Prostate gland (tissue), 2 donors: Measurements from ENCODE around the gene XXYLT1. TPM values are rescaled to one million over a fixed set of nuclear protein-coding genes. Genes with fewer than 3 reads are reported as not detected.

ENCODE experiments used
- DNase-seq: peaks from one replicate; pipeline ENCODE4 v3.0.0-alpha.2; 2019; ENCODE audit warnings: low spot score
- H3K27ac ChIP-seq, 2 donors: fragments of 200-600 bp; sonication (generic); 2 replicates each; pipeline ENCODE4 v1.5.1; 2017 to 2019
- H3K27me3 ChIP-seq: fragments of 200-600 bp; sonication (generic); replicated peaks from 2 replicates; pipeline ENCODE4 v1.5.1; 2019; ENCODE audit not compliant: insufficient read depth
- H3K36me3 ChIP-seq, 2 donors: fragments of 200-600 bp; sonication (generic); 1 replicate in 1 of 2; 2 replicates in 1 of 2; pipeline versions ENCODE4 v1.5.1 to v1.8.1; 2017 to 2019
- H3K4me1 ChIP-seq: fragments of 200-600 bp; sonication (generic); replicated peaks from 2 replicates; pipeline ENCODE4 v1.5.1; 2019
- H3K4me3 ChIP-seq, 2 donors: fragments of 200-600 bp; sonication (generic); 2 replicates each; pipeline ENCODE4 v1.5.1; 2017 to 2019
- H3K9me3 ChIP-seq: fragments of 200-600 bp; sonication (generic); 2 replicates; pipeline ENCODE4 v1.5.1; 2017
- CTCF ChIP-seq, 4 experiments: fragments of 200-600 bp in 2 of 4; fragments of 450-650 bp in 2 of 4; sonication (generic) in 2 of 4; IDR thresholded peaks; 1 replicate in 3 of 4; 2 replicates in 1 of 4; pipeline ENCODE4 v1.5.1; 2016 to 2019; ENCODE audit warnings: antibody characterized with exemption in 4 of 4, mild to moderate bottlenecking in 2 of 4, moderate library complexity in 2 of 4
- POLR2A ChIP-seq: fragments of 450-650 bp; IDR thresholded peaks from one replicate; pipeline ENCODE4 v1.6.1; 2016; ENCODE audit warnings: antibody characterized with exemption, mild to moderate bottlenecking
- POLR2AphosphoS5 ChIP-seq: sonication (generic); formaldehyde crosslinking; IDR thresholded peaks from one replicate; pipeline ENCODE4 v1.6.1; 2017; ENCODE audit warnings: antibody characterized with exemption
- WGBS: methylation state at CpG from one replicate; pipeline ENCODE4 v1.1.5; 2018; 5-methylcytosine and 5-hydroxymethylcytosine counted together
- intact Hi-C: fragments of 100-400 bp; cut with DNase I; formaldehyde crosslinking; loops from one replicate; pipeline ENCODE4 v1.14.2; 2022
- total RNA-seq, 2 donors: library from RNA; depleted of rRNA; stranded (reverse); fragments of >200 nt; gene quantifications; one replicate each; pipeline ENCODE4 v1.1.0, GENCODE V29; 2016

The XXYLT1 gene
- total RNA-seq, 2 donors from 2014 or later, result 14.9 to 22.7 TPM

GRCh38 chr3:195025884-195026200 is 245.1 kb downstream of the XXYLT1 start:
- no peaks in the 10 kb centered on the region for H3K36me3 ChIP-seq
- WGBS, result 49% methylated on average over 4 of the region's 4 CpGs
- DNase-seq, result no peak

GRCh38 chr3:195025056-195025883 is 245.7 kb downstream of the XXYLT1 start:
- no peak overlapping the region for H3K27ac ChIP-seq
- no peaks in the 10 kb centered on the region for H3K9me3 ChIP-seq
- DNase-seq, result no peak
- H3K27me3 ChIP-seq, result no peaks in the 10 kb centered on the region
- no peak for TF ChIP-seq POLR2AphosphoS5
- no peak for TF ChIP-seq CTCF (IDR thresholded peaks at IDR 0.05)
- no peak for TF ChIP-seq POLR2A
- no peaks in the 10 kb centered on the region for H3K4me1 ChIP-seq
- H3K36me3 ChIP-seq, result no peaks in the 10 kb centered on the region
- H3K4me3 ChIP-seq, result no peak overlapping the region
- WGBS, result 78% methylated on average over 17 of the region's 17 CpGs
- intact Hi-C loops, result no loop called here

More at GRCh38 chr3:195025884-195026200, 245.1 kb downstream of the XXYLT1 start:
- TF ChIP-seq POLR2AphosphoS5, result no peak
- TF ChIP-seq POLR2A, result no peak
- TF ChIP-seq CTCF (IDR thresholded peaks at IDR 0.05), result no peak
- Histone ChIP-seq H3K9me3 (no peaks in the 10 kb centered on the region), H3K27me3 (no peaks in the 10 kb centered on the region), H3K27ac (no peak overlapping the region), H3K4me3 (no peak overlapping the region), H3K4me1 (peaks cover 5% of the 10 kb centered on the region)
- intact Hi-C loops, result no loop called here

- Histone ChIP-seq H3K27me3 (no peaks in the 10 kb centered on the region), H3K36me3 (no peaks in the 10 kb centered on the region), H3K9me3 (no peaks in the 10 kb centered on the region), H3K4me3 (no peak overlapping the region), H3K27ac (no peak overlapping the region), H3K4me1 (no peaks in the 10 kb centered on the region)
- no peak for DNase-seq
- WGBS, result 94% methylated on average over 11 of the region's 11 CpGs
- intact Hi-C loops, result no loop called here
- TF ChIP-seq POLR2A, result no peak
- TF ChIP-seq CTCF (IDR thresholded peaks at IDR 0.05), result no peak
- TF ChIP-seq POLR2AphosphoS5, result no peak
Observed at GRCh38 chr3:195023989-195024388, 247.0 kb downstream of the XXYLT1 start.

GRCh38 chr3:195023576-195023975 is 247.4 kb downstream of the XXYLT1 start:
- intact Hi-C loops, result no loop called here
- no peak for TF ChIP-seq POLR2A
- TF ChIP-seq CTCF (IDR thresholded peaks at IDR 0.05), result no peak
- no peak for TF ChIP-seq POLR2AphosphoS5
- WGBS, result 41% methylated on average over 2 of the region's 2 CpGs

GRCh38 chr3:195021692-195022091 is 249.3 kb downstream of the XXYLT1 start:
- H3K27me3 ChIP-seq, result no peaks in the 10 kb centered on the region
- no peak for DNase-seq
- H3K27ac ChIP-seq, result no peak overlapping the region
- 76% methylated on average over 3 of the region's 3 CpGs for WGBS
- no peaks in the 10 kb centered on the region for H3K4me1 ChIP-seq
- H3K4me3 ChIP-seq, result no peak overlapping the region
- TF ChIP-seq POLR2AphosphoS5 (no peak), POLR2A (no peak), CTCF (IDR thresholded peaks at IDR 0.05) (no peak)
- H3K36me3 ChIP-seq, result no peaks in the 10 kb centered on the region
- no peaks in the 10 kb centered on the region for H3K9me3 ChIP-seq
- intact Hi-C loops, result no loop called here

More at GRCh38 chr3:195023576-195023975, 247.4 kb downstream of the XXYLT1 start:
- Histone ChIP-seq H3K36me3 (no peaks in the 10 kb centered on the region), H3K9me3 (no peaks in the 10 kb centered on the region), H3K27ac (no peak overlapping the region), H3K4me1 (no peaks in the 10 kb centered on the region), H3K27me3 (no peaks in the 10 kb centered on the region), H3K4me3 (no peak overlapping the region)
- DNase-seq, result no peak
